Gastrocnemius medialis (tissue), 4 donors: ENCODE measurements around the gene CLIP4. TPM values are rescaled to one million over a fixed set of nuclear protein-coding genes. Genes with fewer than 3 reads are reported as not detected.

Source experiments
- ATAC-seq, 2 donors: fragments of 150-250 bp; one replicate each; pipeline ENCODE4 v1.9.1; 2016
- DNase-seq, 2 donors: peaks; one replicate each; pipeline ENCODE4 v3.0.0-alpha.2; 2019
- H3K27ac ChIP-seq, 4 donors: fragments of 200-600 bp; sonication (generic); 1 replicate in 1 of 4; 2 replicates in 3 of 4; pipeline ENCODE4 v1.5.1; 2016 to 2018; ENCODE audit warnings: mild to moderate bottlenecking in 2 of 4, moderate library complexity in 1 of 4
- H3K27me3 ChIP-seq, 3 donors: fragments of 200-600 bp; sonication (generic) in 2 of 3; 1 replicate in 1 of 3; 2 replicates in 2 of 3; pipeline versions ENCODE4 v1.5.1 to v1.6.0; 2016 to 2019; ENCODE audit warnings: mild to moderate bottlenecking in 1 of 3, moderate library complexity in 1 of 3
- H3K36me3 ChIP-seq, 2 donors: fragments of 200-600 bp; sonication (generic) in 1 of 2; one replicate each; pipeline ENCODE4 v1.5.1; 2017 to 2018
- H3K4me1 ChIP-seq, 2 donors: fragments of 200-600 bp; sonication (generic) in 1 of 2; one replicate each; pipeline ENCODE4 v1.5.1; 2016 to 2017; ENCODE audit warnings: mild to moderate bottlenecking in 2 of 2
- H3K4me3 ChIP-seq, 4 donors: fragments of 200-600 bp; sonication (generic) in 3 of 4; 1 replicate in 1 of 4; 2 replicates in 3 of 4; pipeline ENCODE4 v1.5.1; 2016 to 2019; ENCODE audit warnings: mild to moderate bottlenecking in 2 of 4
- H3K9me3 ChIP-seq, 3 donors: fragments of 200-600 bp; sonication (generic) in 2 of 3; 1 replicate in 1 of 3; 2 replicates in 2 of 3; pipeline ENCODE4 v1.5.1; 2016 to 2019
- CTCF ChIP-seq, 5 experiments: fragments of 450-650 bp in 3 of 5; fragments of 200-600 bp in 2 of 5; sonication (generic) in 2 of 5; IDR thresholded peaks in 4 of 5; conservative IDR thresholded peaks in 1 of 5; 1 replicate in 4 of 5; 2 replicates in 1 of 5; pipeline ENCODE4 v1.5.1; 2016 to 2019; ENCODE audit warnings: antibody characterized with exemption in 5 of 5, mild to moderate bottlenecking in 3 of 5, moderate library complexity in 3 of 5
- POLR2A ChIP-seq, 2 donors: fragments of 450-650 bp; IDR thresholded peaks; one replicate each; pipeline ENCODE4 v1.6.1; 2017; ENCODE audit warnings: antibody characterized with exemption in 2 of 2, mild to moderate bottlenecking in 2 of 2, moderate library complexity in 2 of 2
- in situ Hi-C, 4 donors: fragments of 200-750 bp; cut with MboI; loops; one replicate each; pipeline versions ENCODE4 v1.15.0 to v1.8.0; 2017; ENCODE audit warnings: low sequenced_read_pairs in 4 of 4
- intact Hi-C: fragments of 100-400 bp; cut with DNase I; formaldehyde crosslinking; loops from one replicate; pipeline ENCODE4 v1.15.1; 2023; ENCODE audit warnings: low total_unique reads
- total RNA-seq, 4 donors: library from RNA; depleted of rRNA; stranded (reverse); fragments of >200 nt; gene quantifications; one replicate each; pipeline versions ENCODE4 v1.1.0 to v1.2.3, GENCODE V29; 2016

Gene CLIP4
- total RNA-seq, 4 donors from 2014 or later = 200 to 422 (median 265) TPM

- peaks cover 0 to 21% of the 10 kb centered on the region in 2 donors for H3K36me3 ChIP-seq
- intact Hi-C loops (loop anchor here (10.0 kb wide), 1 partner anchor 1498 kb away; no protein-coding TSS in a partner anchor), in situ Hi-C loops (loop anchor here in 3 of 4 donors (25.0 kb wide), 1 partner anchor 371 kb away; the partner anchor contains the start of gene SPDYA (in 3 of the 3))
- ATAC-seq = no peak
- H3K4me1 ChIP-seq = peaks cover 4 to 15% of the 10 kb centered on the region in 2 donors
- peak overlapping the region in 2 of 4 donors; percentile 1 to 48 for H3K27ac ChIP-seq
- no peak for DNase-seq
- no peak for TF ChIP-seq POLR2A (IDR thresholded peaks at IDR 0.05)
- TF ChIP-seq CTCF (IDR thresholded peaks at IDR 0.05 in 4 of 5, conservative IDR thresholded peaks at IDR 0.05 in 1 of 5) = no peak
- no peaks in the 10 kb centered on the region for H3K9me3 ChIP-seq
- H3K4me3 ChIP-seq = no peak overlapping the region
- H3K27me3 ChIP-seq = no peaks in the 10 kb centered on the region
Observed at GRCh38 chr2:29182920-29183319, 67.7 kb downstream of the CLIP4 start.

DNA sequence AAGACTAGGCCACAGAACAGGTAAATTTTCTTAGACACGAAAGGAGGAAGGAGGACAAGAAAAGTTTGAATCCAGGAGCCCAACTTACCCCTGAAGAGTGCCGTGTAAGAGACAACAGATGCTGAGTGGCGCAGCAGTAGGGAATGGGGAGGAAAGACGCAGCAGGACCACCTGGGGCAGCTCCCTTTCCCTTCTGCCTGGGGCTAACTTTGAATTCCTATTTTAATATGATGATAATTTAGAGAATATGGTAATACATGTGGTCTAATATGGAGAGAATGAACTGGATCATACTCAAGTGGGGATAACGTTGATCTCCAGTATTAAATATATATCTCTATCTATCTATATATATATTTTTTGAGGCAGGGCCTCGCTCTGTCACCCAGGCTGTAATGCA is 69.3 kb downstream of the CLIP4 start:
- DNase-seq (no peak), ATAC-seq (no peak)
- Histone ChIP-seq H3K27me3 (no peaks in the 10 kb centered on the region), H3K4me1 (peaks cover 4 to 15% of the 10 kb centered on the region in 2 donors), H3K27ac (peak overlapping the region in 3 of 4 donors; percentile 19 to 48 (median 30)), H3K9me3 (no peaks in the 10 kb centered on the region), H3K36me3 (peaks cover 0 to 21% of the 10 kb centered on the region in 2 donors), H3K4me3 (no peak overlapping the region)
- TF ChIP-seq CTCF (IDR thresholded peaks at IDR 0.05 in 4 of 5, conservative IDR thresholded peaks at IDR 0.05 in 1 of 5) (no peak), POLR2A (IDR thresholded peaks at IDR 0.05) (no peak)
- in situ Hi-C loops (loop anchor here in 3 of 4 donors (25.0 kb wide), 1 partner anchor 372 kb away; the partner anchor contains the start of gene SPDYA (in 3 of the 3)), intact Hi-C loops (loop anchor here (10.0 kb wide), 1 partner anchor 1500 kb away; no protein-coding TSS in a partner anchor)

DNA sequence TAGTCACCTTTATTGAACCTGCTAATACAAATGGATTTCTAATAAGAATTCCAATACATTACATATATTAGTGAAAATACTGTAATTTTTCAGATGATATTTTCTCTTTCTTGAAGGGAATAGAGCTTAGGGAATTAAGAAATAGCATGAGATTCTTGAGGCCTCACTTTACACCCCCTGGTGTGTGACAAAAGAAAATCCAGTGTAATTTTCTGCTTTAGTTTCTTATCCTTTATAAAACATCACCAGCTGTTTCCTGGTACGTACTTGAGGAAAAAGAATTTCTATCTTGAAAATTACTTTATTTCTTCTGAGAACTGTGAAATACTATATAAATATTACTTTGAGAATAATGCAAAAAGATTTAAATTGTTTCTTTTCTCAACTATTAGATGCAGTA is 71.6 kb downstream of the CLIP4 start:
- no peak for ATAC-seq
- H3K36me3 ChIP-seq = peaks cover 0 to 13% of the 10 kb centered on the region in 2 donors

DNA sequence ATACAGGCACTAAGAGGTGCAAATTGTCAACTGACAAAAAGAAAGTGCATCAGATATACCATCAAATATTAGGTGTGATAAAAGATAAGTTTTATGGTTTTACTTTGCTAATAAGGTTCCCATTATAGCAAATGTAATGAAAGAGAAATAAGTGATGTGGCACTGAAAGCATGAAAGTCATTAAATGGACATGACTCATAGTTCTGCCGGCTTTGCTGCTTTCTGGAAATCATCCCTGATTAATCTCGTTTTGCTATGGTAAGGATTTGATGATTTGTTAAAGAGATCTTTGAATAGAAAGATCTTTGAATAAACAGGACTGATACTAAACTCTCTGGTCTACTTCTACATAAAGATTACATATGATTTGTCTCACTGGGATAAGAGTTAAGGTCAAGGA is 72.7 kb downstream of the CLIP4 start:
- Histone ChIP-seq H3K36me3 (peaks cover 0 to 2% of the 10 kb centered on the region in 2 donors), H3K4me3 (no peak overlapping the region), H3K9me3 (no peaks in the 10 kb centered on the region), H3K4me1 (peaks cover 0 to 13% of the 10 kb centered on the region in 2 donors), H3K27me3 (no peaks in the 10 kb centered on the region), H3K27ac (no peak overlapping the region)
- ATAC-seq = no peak
- DNase-seq = no peak
- intact Hi-C loops = loop anchor here (10.0 kb wide), 1 partner anchor 1503 kb away; no protein-coding TSS in a partner anchor
- in situ Hi-C loops = loop anchor here in 3 of 4 donors (25.0 kb wide), 1 partner anchor 376 kb away; the partner anchor contains the start of gene SPDYA (in 3 of the 3)
- no peak for TF ChIP-seq CTCF (IDR thresholded peaks at IDR 0.05 in 4 of 5, conservative IDR thresholded peaks at IDR 0.05 in 1 of 5)
- no peak for TF ChIP-seq POLR2A (IDR thresholded peaks at IDR 0.05)

More for the DNA sequence above, 71.6 kb downstream of the CLIP4 start:
- TF ChIP-seq POLR2A (IDR thresholded peaks at IDR 0.05) (no peak), CTCF (IDR thresholded peaks at IDR 0.05 in 4 of 5, conservative IDR thresholded peaks at IDR 0.05 in 1 of 5) (no peak)
- Histone ChIP-seq H3K27ac (no peak overlapping the region), H3K4me3 (no peak overlapping the region), H3K9me3 (no peaks in the 10 kb centered on the region), H3K27me3 (no peaks in the 10 kb centered on the region), H3K4me1 (peaks cover 4 to 15% of the 10 kb centered on the region in 2 donors)
- in situ Hi-C loops = loop anchor here in 3 of 4 donors (25.0 kb wide), 1 partner anchor 375 kb away; the partner anchor contains the start of gene SPDYA (in 3 of the 3)
- intact Hi-C loops = loop anchor here (10.0 kb wide), 1 partner anchor 1502 kb away; no protein-coding TSS in a partner anchor
- no peak for DNase-seq
